T-helper 1 cell treated with Interleukin-12 subunit alpha and Interleukin-12 subunit beta and Interleukin-4 antibody, amounts not matched to agents 30 μg/mL and 1 μg/mL, for 36 hours (primary cell): ENCODE results near the gene RBFOX2.

Experiments
- H3K27ac Mint-ChIP-seq: one replicate; pipeline ENCODE4 v1.8.0; 2021; ENCODE audit warnings: mild to moderate bottlenecking, mixed read lengths
- H3K27me3 Mint-ChIP-seq: one replicate; pipeline ENCODE4 v1.8.0; 2021; ENCODE audit warnings: low read depth, mixed read lengths
- H3K36me3 Mint-ChIP-seq: one replicate; pipeline ENCODE4 v1.8.0; 2021; ENCODE audit warnings: low read depth, mixed read lengths
- H3K4me1 Mint-ChIP-seq: one replicate; pipeline ENCODE4 v1.8.0; 2021; ENCODE audit warnings: low read depth, mixed read lengths
- H3K4me3 Mint-ChIP-seq: one replicate; pipeline ENCODE4 v1.8.0; 2021; ENCODE audit warnings: mild to moderate bottlenecking, moderate library complexity, mixed read lengths
- H3K9me3 Mint-ChIP-seq: one replicate; pipeline ENCODE4 v1.8.0; 2021; ENCODE audit warnings: mixed read lengths

The RBFOX2 gene

GRCh38 chr22:35891442-35891841, 137.2 kb downstream of the RBFOX2 start:
- no peak overlapping the region for H3K4me3 Mint-ChIP-seq
- H3K9me3 Mint-ChIP-seq = no peaks in the 10 kb centered on the region
- H3K27ac Mint-ChIP-seq = no peak overlapping the region
- H3K4me1 Mint-ChIP-seq = no peaks in the 10 kb centered on the region
- no peaks in the 10 kb centered on the region for H3K36me3 Mint-ChIP-seq
- H3K27me3 Mint-ChIP-seq = peaks cover 7% of the 10 kb centered on the region

GRCh38 chr22:35889071-35889470, 139.6 kb downstream of the RBFOX2 start:
- no peaks in the 10 kb centered on the region for H3K36me3 Mint-ChIP-seq
- no peaks in the 10 kb centered on the region for H3K9me3 Mint-ChIP-seq
- no peak overlapping the region for H3K27ac Mint-ChIP-seq
- H3K4me3 Mint-ChIP-seq = no peak overlapping the region
- H3K4me1 Mint-ChIP-seq = no peaks in the 10 kb centered on the region
- peaks cover 7% of the 10 kb centered on the region for H3K27me3 Mint-ChIP-seq

DNA sequence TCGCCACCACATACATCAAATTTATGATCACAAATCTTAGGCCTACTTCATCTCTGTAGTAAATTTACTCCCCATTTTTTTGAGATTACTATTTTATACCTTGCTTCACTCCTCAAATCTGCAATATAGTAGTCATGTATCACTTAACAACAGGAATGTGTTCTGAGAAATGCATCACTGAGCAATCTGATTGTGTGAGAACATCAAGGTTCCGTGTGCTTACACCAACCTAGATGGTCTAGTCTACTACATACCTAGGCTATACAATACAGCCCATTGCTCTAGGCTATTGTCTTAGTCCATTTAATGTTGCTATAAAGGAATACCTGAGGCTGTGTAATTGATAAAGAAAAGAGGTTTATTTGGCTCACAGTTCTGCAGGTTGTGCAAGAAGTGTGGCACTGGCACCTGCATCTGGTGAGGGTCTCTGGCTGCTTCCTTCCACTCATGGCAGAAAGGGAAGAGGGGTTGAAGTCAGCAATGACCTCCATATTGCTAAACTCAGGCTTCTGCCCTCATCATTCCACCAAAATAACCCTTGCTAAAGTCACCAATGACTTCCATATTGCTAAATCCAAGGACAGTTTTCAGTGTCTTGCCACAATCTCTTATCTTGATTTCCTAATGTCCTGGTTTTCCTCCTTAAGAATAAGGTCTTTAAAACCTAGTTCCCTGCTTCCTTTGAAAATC, 140.3 kb downstream of the RBFOX2 start:
- Mint-ChIP-seq H3K27ac (no peak overlapping the region), H3K4me3 (no peak overlapping the region), H3K27me3 (peaks cover 7% of the 10 kb centered on the region), H3K9me3 (no peaks in the 10 kb centered on the region), H3K4me1 (peaks cover 3% of the 10 kb centered on the region), H3K36me3 (no peaks in the 10 kb centered on the region)

DNA sequence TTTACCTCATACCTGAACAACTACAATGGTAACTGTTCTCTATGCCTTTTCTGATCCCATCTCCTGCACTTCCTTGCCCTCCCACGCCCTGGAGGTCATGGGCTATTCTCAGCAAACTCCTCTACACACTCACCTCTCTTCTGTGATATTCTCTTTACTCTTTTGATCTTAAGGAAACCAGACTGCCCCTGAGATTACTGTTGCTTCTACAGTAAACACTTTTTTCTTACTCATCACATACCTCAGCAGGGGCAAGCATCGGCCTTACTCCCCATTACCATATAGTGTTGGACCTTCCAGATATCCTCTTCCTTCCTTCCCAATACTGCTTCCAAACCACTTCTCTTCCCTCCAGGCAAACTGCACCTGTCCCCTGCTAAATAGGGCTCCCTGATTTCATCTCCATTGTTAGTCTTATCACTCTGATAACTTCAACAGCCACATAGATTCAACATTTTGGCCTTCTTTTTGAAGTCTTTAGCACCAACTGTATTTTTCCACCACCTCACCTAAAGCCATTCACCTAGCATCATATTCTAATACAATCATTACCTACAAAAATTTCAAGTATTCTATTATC, 141.2 kb downstream of the RBFOX2 start:
- peaks cover 7% of the 10 kb centered on the region for H3K27me3 Mint-ChIP-seq
- no peak overlapping the region for H3K4me3 Mint-ChIP-seq
- no peak overlapping the region for H3K27ac Mint-ChIP-seq
- H3K9me3 Mint-ChIP-seq = no peaks in the 10 kb centered on the region
- no peaks in the 10 kb centered on the region for H3K36me3 Mint-ChIP-seq
- peaks cover 7% of the 10 kb centered on the region for H3K4me1 Mint-ChIP-seq

- no peak overlapping the region for H3K27ac Mint-ChIP-seq
- peaks cover 7% of the 10 kb centered on the region for H3K4me1 Mint-ChIP-seq
- H3K27me3 Mint-ChIP-seq = peaks cover 4% of the 10 kb centered on the region
- H3K36me3 Mint-ChIP-seq = no peaks in the 10 kb centered on the region
- no peak overlapping the region for H3K4me3 Mint-ChIP-seq
- H3K9me3 Mint-ChIP-seq = no peaks in the 10 kb centered on the region
These were observed 142.3 kb downstream of the RBFOX2 start for GRCh38 chr22:35886309-35886708.

- no peaks in the 10 kb centered on the region for H3K36me3 Mint-ChIP-seq
- peaks cover 7% of the 10 kb centered on the region for H3K4me1 Mint-ChIP-seq
- H3K4me3 Mint-ChIP-seq = no peak overlapping the region
- peaks cover 3% of the 10 kb centered on the region for H3K27me3 Mint-ChIP-seq
- no peaks in the 10 kb centered on the region for H3K9me3 Mint-ChIP-seq
- no peak overlapping the region for H3K27ac Mint-ChIP-seq
These were observed 144.1 kb downstream of the RBFOX2 start for GRCh38 chr22:35884529-35884928.

- Mint-ChIP-seq H3K4me1 (peaks cover 7% of the 10 kb centered on the region), H3K27ac (no peak overlapping the region), H3K4me3 (no peak overlapping the region), H3K9me3 (no peaks in the 10 kb centered on the region), H3K27me3 (no peaks in the 10 kb centered on the region), H3K36me3 (no peaks in the 10 kb centered on the region)
These were observed 145.5 kb downstream of the RBFOX2 start for GRCh38 chr22:35883031-35883620.

- peaks cover 7% of the 10 kb centered on the region for H3K4me1 Mint-ChIP-seq
- H3K9me3 Mint-ChIP-seq = no peaks in the 10 kb centered on the region
- H3K27me3 Mint-ChIP-seq = no peaks in the 10 kb centered on the region
- H3K4me3 Mint-ChIP-seq = no peak overlapping the region
- no peaks in the 10 kb centered on the region for H3K36me3 Mint-ChIP-seq
- no peak overlapping the region for H3K27ac Mint-ChIP-seq
These were observed 146.2 kb downstream of the RBFOX2 start for GRCh38 chr22:35882211-35883030.

GRCh38 chr22:35879351-35879750, 149.3 kb downstream of the RBFOX2 start:
- Mint-ChIP-seq H3K9me3 (no peaks in the 10 kb centered on the region), H3K4me3 (no peak overlapping the region), H3K27ac (no peak overlapping the region), H3K36me3 (no peaks in the 10 kb centered on the region), H3K27me3 (no peaks in the 10 kb centered on the region), H3K4me1 (peaks cover 7% of the 10 kb centered on the region)

- no peaks in the 10 kb centered on the region for H3K4me1 Mint-ChIP-seq
- H3K36me3 Mint-ChIP-seq = no peaks in the 10 kb centered on the region
- peaks cover 4% of the 10 kb centered on the region for H3K27me3 Mint-ChIP-seq
- H3K9me3 Mint-ChIP-seq = no peaks in the 10 kb centered on the region
- no peak overlapping the region for H3K4me3 Mint-ChIP-seq
- H3K27ac Mint-ChIP-seq = no peak overlapping the region
These were observed 155.2 kb downstream of the RBFOX2 start for GRCh38 chr22:35873426-35873825.

DNA sequence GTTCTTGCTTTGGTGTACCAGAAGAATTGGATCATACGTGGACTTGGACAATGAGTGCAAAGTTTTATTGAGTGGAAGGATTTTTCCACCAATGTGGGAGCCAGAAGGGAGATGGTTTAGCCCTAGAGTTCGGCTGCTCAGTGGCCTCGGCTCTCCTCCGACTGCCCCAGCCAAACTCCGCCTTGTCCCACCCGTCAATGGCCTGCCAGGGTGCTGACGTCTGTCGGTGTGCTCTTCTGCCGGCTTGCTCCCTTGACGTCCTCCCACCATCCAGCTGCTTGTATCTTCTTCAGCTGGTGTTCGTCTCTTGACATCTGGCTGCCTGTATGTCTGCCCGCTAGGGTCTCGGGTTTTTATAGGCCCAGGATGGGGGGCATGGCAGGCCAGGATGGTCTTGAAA, 156.2 kb downstream of the RBFOX2 start:
- no peak overlapping the region for H3K27ac Mint-ChIP-seq
- H3K36me3 Mint-ChIP-seq = no peaks in the 10 kb centered on the region
- H3K4me3 Mint-ChIP-seq = no peak overlapping the region
- H3K4me1 Mint-ChIP-seq = no peaks in the 10 kb centered on the region
- no peaks in the 10 kb centered on the region for H3K9me3 Mint-ChIP-seq
- peaks cover 4% of the 10 kb centered on the region for H3K27me3 Mint-ChIP-seq

DNA sequence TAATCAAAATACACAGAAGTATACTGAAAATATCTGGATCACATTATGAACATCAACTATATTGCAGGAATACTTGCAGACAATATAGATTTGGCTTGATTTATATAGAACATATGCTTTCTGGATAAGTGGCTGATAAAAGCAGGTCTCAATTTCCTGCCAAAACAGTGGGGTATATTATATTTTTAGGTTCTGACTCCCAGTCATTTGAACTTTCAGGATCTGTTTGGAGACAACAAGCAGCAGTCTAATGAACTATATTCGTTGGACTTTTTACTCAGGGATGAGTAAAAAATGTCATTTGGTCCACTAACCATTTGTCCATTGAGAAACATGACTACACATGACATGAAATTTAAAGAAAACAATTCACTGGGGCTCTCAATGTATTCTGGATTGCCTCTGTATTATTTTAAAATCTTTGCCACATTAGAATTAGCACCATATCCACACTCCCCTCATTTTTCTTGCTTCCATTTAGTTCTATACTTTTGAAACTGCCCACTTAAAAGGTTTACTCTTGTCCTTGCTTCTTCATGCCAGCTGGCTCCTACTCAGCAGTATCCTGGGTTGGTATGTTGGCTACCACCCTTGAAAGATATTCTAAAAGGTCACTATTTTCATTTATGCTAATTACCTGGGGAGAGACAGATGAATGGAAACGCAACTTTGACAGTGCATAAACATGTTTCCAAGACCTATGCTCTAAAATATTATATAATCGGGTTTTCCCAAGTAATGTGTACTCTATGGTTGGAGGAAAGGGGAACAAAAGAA, 157.9 kb downstream of the RBFOX2 start:
- Mint-ChIP-seq H3K4me3 (no peak overlapping the region), H3K36me3 (no peaks in the 10 kb centered on the region), H3K27ac (no peak overlapping the region)

GRCh38 chr22:35868938-35869337, 159.7 kb downstream of the RBFOX2 start:
- Mint-ChIP-seq H3K9me3 (no peaks in the 10 kb centered on the region), H3K27me3 (peaks cover 4% of the 10 kb centered on the region), H3K4me3 (no peak overlapping the region), H3K4me1 (no peaks in the 10 kb centered on the region), H3K36me3 (no peaks in the 10 kb centered on the region), H3K27ac (no peak overlapping the region)

More for the DNA sequence above, 157.9 kb downstream of the RBFOX2 start:
- Mint-ChIP-seq H3K27me3 (peaks cover 4% of the 10 kb centered on the region), H3K9me3 (no peaks in the 10 kb centered on the region), H3K4me1 (no peaks in the 10 kb centered on the region)

DNA sequence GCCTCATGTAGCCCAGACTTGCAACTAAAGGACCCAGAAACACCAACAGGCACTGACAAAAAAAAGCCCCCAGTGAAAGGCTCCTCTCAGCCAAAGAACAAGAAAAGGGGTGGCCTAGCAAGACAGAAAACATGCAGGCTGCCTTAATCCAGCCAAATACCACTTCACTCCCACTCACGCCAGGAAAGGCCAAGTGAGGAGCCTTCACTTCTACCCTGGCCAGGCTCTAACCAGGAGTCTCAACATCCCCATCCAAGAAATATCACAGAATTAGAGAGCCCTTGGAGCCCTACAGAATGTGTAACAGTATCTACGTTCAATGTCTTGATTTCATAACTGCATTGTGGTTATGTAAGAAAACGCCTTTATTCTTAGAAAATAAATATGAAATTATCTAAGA, 162.0 kb downstream of the RBFOX2 start:
- Mint-ChIP-seq H3K36me3 (no peaks in the 10 kb centered on the region), H3K27ac (no peak overlapping the region), H3K9me3 (no peaks in the 10 kb centered on the region), H3K27me3 (peaks cover 4% of the 10 kb centered on the region), H3K4me1 (no peaks in the 10 kb centered on the region), H3K4me3 (no peak overlapping the region)
